Measurements from ENCODE around the gene RNF181.

RNF181 gene

GRCh38 chr2:85584857-85585780 lies 10.4 kb upstream of the RNF181 start:
- H3K27ac ChIP-seq (replicated peaks) = peak overlapping the region; percentile 63
- peak in 1 of 2 experiments; percentile 35 for DNase-seq (ENCODE audit: low read depth in 1 of 2, low spot score in 1 of 2)
- H3K4me3 ChIP-seq (replicated peaks; ENCODE audit: insufficient read depth, low read length) = no peak overlapping the region
- H3K27me3 ChIP-seq (ENCODE audit: insufficient read depth, poor library complexity, severe bottlenecking) = no peaks in the 10 kb centered on the region
- peak; percentile 83 for TF ChIP-seq SPI1 (IDR thresholded peaks at IDR 0.05; ENCODE audit: borderline replicate concordance, low read depth)
- TF ChIP-seq, protein P1, sequence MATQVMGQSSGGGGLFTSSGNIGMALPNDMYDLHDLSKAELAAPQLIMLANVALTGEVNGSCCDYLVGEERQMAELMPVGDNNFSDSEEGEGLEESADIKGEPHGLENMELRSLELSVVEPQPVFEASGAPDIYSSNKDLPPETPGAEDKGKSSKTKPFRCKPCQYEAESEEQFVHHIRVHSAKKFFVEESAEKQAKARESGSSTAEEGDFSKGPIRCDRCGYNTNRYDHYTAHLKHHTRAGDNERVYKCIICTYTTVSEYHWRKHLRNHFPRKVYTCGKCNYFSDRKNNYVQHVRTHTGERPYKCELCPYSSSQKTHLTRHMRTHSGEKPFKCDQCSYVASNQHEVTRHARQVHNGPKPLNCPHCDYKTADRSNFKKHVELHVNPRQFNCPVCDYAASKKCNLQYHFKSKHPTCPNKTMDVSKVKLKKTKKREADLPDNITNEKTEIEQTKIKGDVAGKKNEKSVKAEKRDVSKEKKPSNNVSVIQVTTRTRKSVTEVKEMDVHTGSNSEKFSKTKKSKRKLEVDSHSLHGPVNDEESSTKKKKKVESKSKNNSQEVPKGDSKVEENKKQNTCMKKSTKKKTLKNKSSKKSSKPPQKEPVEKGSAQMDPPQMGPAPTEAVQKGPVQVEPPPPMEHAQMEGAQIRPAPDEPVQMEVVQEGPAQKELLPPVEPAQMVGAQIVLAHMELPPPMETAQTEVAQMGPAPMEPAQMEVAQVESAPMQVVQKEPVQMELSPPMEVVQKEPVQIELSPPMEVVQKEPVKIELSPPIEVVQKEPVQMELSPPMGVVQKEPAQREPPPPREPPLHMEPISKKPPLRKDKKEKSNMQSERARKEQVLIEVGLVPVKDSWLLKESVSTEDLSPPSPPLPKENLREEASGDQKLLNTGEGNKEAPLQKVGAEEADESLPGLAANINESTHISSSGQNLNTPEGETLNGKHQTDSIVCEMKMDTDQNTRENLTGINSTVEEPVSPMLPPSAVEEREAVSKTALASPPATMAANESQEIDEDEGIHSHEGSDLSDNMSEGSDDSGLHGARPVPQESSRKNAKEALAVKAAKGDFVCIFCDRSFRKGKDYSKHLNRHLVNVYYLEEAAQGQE (IDR thresholded peaks at IDR 0.05; ENCODE audit: insufficient replicate concordance, low read depth) = no peak

DNA sequence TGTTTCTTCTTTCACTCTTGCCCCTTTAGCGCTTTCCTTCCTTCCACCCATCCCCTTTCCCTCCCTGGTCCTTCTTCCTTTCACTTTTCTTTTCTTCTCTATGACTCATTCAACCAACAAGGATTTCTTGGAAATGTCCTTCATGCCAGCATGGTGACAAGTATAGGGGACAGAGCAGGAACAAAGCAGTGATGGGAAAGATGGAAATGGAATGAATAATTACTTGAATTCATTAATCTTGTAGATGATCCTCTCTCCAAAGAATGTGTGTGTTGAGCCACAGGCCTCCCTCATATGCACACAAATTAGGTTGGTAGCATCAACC lies 9.8 kb upstream of the RNF181 start:
- Histone ChIP-seq H3K27ac (replicated peaks) (peak overlapping the region; percentile 63), H3K27me3 (ENCODE audit: insufficient read depth, poor library complexity, severe bottlenecking) (no peaks in the 10 kb centered on the region), H3K4me3 (replicated peaks; ENCODE audit: insufficient read depth, low read length) (no peak overlapping the region)
- DNase-seq (ENCODE audit: low read depth in 1 of 2, low spot score in 1 of 2) = no peak
- TF ChIP-seq SPI1 (IDR thresholded peaks at IDR 0.05; ENCODE audit: borderline replicate concordance, low read depth) (no peak), POLR2AphosphoS5 (IDR thresholded peaks at IDR 0.05; ENCODE audit: low read depth) (no peak), GABPA (IDR thresholded peaks at IDR 0.05; ENCODE audit: low read depth) (no peak), CTCF (IDR thresholded peaks at IDR 0.05; ENCODE audit: insufficient read depth, low read length) (no peak)
- TF ChIP-seq, protein P1 (IDR thresholded peaks at IDR 0.05; ENCODE audit: insufficient replicate concordance, low read depth) = no peak

- no peak for TF ChIP-seq GABPA (IDR thresholded peaks at IDR 0.05; ENCODE audit: low read depth)
- no peak for TF ChIP-seq SPI1 (IDR thresholded peaks at IDR 0.05; ENCODE audit: borderline replicate concordance, low read depth)
- no peak for TF ChIP-seq POLR2AphosphoS5 (IDR thresholded peaks at IDR 0.05; ENCODE audit: low read depth)
- no peak for TF ChIP-seq CTCF (IDR thresholded peaks at IDR 0.05; ENCODE audit: insufficient read depth, low read length)
- TF ChIP-seq, protein P1 (IDR thresholded peaks at IDR 0.05; ENCODE audit: insufficient replicate concordance, low read depth) = no peak
- Histone ChIP-seq H3K27me3 (ENCODE audit: insufficient read depth, poor library complexity, severe bottlenecking) (no peaks in the 10 kb centered on the region), H3K4me3 (replicated peaks; ENCODE audit: insufficient read depth, low read length) (no peak overlapping the region), H3K27ac (replicated peaks) (peak overlapping the region; percentile 63)
- DNase-seq (ENCODE audit: low read depth in 1 of 2, low spot score in 1 of 2) = peak in 1 of 2 experiments; percentile 35
Observed at GRCh38 chr2:85588236-85588635, 7.3 kb upstream of the RNF181 start.
